CD4-positive, CD25-positive, alpha-beta regulatory T cell (primary cell): ENCODE results near the gene SHC1. TPM values are rescaled to one million over a fixed set of nuclear protein-coding genes. Genes with fewer than 3 reads are reported as not detected.

Source experiments
- ATAC-seq, 2 donors: fragments of 150-1000 bp; cut with Tn5 transposase; one replicate each; pipeline ENCODE4 v1.10.0; 2021; ENCODE audit warnings: low read depth in 2 of 2, moderate number of reproducible peaks in 2 of 2, moderate library complexity in 1 of 2
- DNase-seq, 3 donors: peaks; one replicate each; pipeline versions ENCODE4 v3.0.0 to v3.0.0-alpha.2; 2012 to 2022; ENCODE audit warnings: mixed read lengths in 1 of 3
- H3K27ac ChIP-seq: one replicate; pipeline ENCODE4 v1.7.0; 2013; ENCODE audit warnings: mild to moderate bottlenecking, low read length; ENCODE audit not compliant: insufficient read depth, poor library complexity, severe bottlenecking
- H3K27me3 ChIP-seq: one replicate; pipeline ENCODE4 v1.7.0; 2013; ENCODE audit warnings: low read length; ENCODE audit not compliant: control insufficient read depth, insufficient read depth
- H3K36me3 ChIP-seq: one replicate; pipeline ENCODE4 v1.7.0; 2013; ENCODE audit warnings: mild to moderate bottlenecking, low read length, moderate library complexity; ENCODE audit not compliant: control insufficient read depth, insufficient read depth
- H3K4me1 ChIP-seq: 2 replicates; pipeline ENCODE4 v1.7.0; 2013; ENCODE audit warnings: mild to moderate bottlenecking, low read length; ENCODE audit not compliant: insufficient read depth, control insufficient read depth, poor library complexity, severe bottlenecking
- H3K4me3 ChIP-seq: one replicate; pipeline ENCODE4 v1.7.0; 2013; ENCODE audit warnings: low read depth, mild to moderate bottlenecking, low read length, moderate library complexity
- H3K9me3 ChIP-seq, 2 experiments: 1 replicate in 1 of 2; 2 replicates in 1 of 2; pipeline ENCODE4 v1.7.0; 2013; ENCODE audit warnings: low read length in 2 of 2, mild to moderate bottlenecking in 1 of 2, moderate library complexity in 1 of 2; ENCODE audit not compliant: control insufficient read depth in 2 of 2
- H3K27ac Mint-ChIP-seq, 3 donors: one replicate each; pipeline ENCODE4 v1.8.0; 2020 to 2022; ENCODE audit warnings: mild to moderate bottlenecking in 3 of 3, mixed read lengths in 3 of 3, moderate library complexity in 2 of 3
- H3K27me3 Mint-ChIP-seq: one replicate; pipeline ENCODE4 v1.8.0; 2022; ENCODE audit warnings: mild to moderate bottlenecking, mixed read lengths
- H3K36me3 Mint-ChIP-seq: one replicate; pipeline ENCODE4 v1.8.0; 2020; ENCODE audit warnings: mixed read lengths
- H3K4me1 Mint-ChIP-seq, 4 donors: one replicate each; pipeline ENCODE4 v1.8.0; 2020 to 2022; ENCODE audit warnings: mixed read lengths in 4 of 4, mild to moderate bottlenecking in 1 of 4
- H3K4me3 Mint-ChIP-seq, 4 donors: one replicate each; pipeline ENCODE4 v1.8.0; 2020 to 2022; ENCODE audit warnings: mild to moderate bottlenecking in 4 of 4, mixed read lengths in 4 of 4, moderate library complexity in 3 of 4
- H3K9me3 Mint-ChIP-seq, 7 donors: one replicate each; pipeline ENCODE4 v1.8.0; 2020 to 2022; ENCODE audit warnings: mixed read lengths in 7 of 7, mild to moderate bottlenecking in 3 of 7, moderate library complexity in 2 of 7
- polyA plus RNA-seq, 4 donors: library from polyadenylated mRNA; unstranded; fragments of 300-500 nt; fragmentation: Illumina TruSeq; gene quantifications; one replicate each; pipeline ENCODE4 v1.2.3, GENCODE V29; 2021
- total RNA-seq: library from RNA; stranded (reverse); gene quantifications from one replicate; pipeline ENCODE4 v1.2.3, GENCODE V29; 2022

SHC1 gene
- total and polyA plus RNA-seq, 5 donors from 2014 or later = 27.0 to 71.3 (median 31.6) TPM

- Mint-ChIP-seq H3K27ac (peak overlapping the region; percentile 72 to 100 (median 99)), H3K9me3 (peaks cover 0 to 3% (median 0%) of the 10 kb centered on the region in 7 donors), H3K4me3 (peak overlapping the region; percentile 71 to 98 (median 86)), H3K4me1 (peaks cover 14 to 86% (median 52%) of the 10 kb centered on the region in 4 donors), H3K36me3 (no peaks in the 10 kb centered on the region), H3K27me3 (no peaks in the 10 kb centered on the region)
- H3K27ac ChIP-seq = peak overlapping the region; percentile 99
- H3K36me3 ChIP-seq = no peaks in the 10 kb centered on the region
- no peak for DNase-seq
- no peaks in the 10 kb centered on the region for H3K27me3 ChIP-seq
- no peaks in the 10 kb centered on the region for H3K9me3 ChIP-seq
- peaks cover 68% of the 10 kb centered on the region for H3K4me1 ChIP-seq
- no peak overlapping the region for H3K4me3 ChIP-seq
- ATAC-seq = no peak
Measured at GRCh38 chr1:154938604-154939399, 31.7 kb downstream of the SHC1 start.

DNA sequence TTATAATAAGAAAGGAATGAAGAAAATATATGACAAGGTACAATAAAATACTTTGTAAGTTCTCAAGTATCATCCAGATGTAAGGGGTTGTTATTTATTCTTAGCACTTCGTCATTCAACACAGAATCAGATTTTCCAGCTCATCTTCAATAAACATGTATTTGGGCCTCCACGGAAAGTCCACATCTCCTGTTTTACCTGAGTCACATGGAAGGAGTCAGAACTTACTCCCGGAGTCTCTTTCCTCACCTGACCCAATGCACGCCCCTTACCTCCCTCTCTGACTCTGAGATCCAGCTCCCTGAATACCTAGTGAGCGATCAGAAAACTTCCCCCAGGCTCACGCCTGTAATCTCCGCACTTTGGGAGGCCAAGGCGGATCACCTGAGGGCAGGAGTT, 32.6 kb downstream of the SHC1 start:
- Mint-ChIP-seq H3K36me3 (no peaks in the 10 kb centered on the region), H3K27ac (peak overlapping the region; percentile 99 to 100 (median 99)), H3K4me3 (peak overlapping the region; percentile 85 to 98 (median 93)), H3K9me3 (peaks cover 0 to 3% (median 0%) of the 10 kb centered on the region in 7 donors), H3K27me3 (no peaks in the 10 kb centered on the region), H3K4me1 (peaks cover 14 to 81% (median 45%) of the 10 kb centered on the region in 4 donors)
- Histone ChIP-seq H3K27me3 (no peaks in the 10 kb centered on the region), H3K4me3 (peak overlapping the region; percentile 94), H3K4me1 (peaks cover 61% of the 10 kb centered on the region), H3K36me3 (no peaks in the 10 kb centered on the region), H3K9me3 (no peaks in the 10 kb centered on the region), H3K27ac (peak overlapping the region; percentile 99)
- DNase-seq = no peak
- ATAC-seq = no peak

DNA sequence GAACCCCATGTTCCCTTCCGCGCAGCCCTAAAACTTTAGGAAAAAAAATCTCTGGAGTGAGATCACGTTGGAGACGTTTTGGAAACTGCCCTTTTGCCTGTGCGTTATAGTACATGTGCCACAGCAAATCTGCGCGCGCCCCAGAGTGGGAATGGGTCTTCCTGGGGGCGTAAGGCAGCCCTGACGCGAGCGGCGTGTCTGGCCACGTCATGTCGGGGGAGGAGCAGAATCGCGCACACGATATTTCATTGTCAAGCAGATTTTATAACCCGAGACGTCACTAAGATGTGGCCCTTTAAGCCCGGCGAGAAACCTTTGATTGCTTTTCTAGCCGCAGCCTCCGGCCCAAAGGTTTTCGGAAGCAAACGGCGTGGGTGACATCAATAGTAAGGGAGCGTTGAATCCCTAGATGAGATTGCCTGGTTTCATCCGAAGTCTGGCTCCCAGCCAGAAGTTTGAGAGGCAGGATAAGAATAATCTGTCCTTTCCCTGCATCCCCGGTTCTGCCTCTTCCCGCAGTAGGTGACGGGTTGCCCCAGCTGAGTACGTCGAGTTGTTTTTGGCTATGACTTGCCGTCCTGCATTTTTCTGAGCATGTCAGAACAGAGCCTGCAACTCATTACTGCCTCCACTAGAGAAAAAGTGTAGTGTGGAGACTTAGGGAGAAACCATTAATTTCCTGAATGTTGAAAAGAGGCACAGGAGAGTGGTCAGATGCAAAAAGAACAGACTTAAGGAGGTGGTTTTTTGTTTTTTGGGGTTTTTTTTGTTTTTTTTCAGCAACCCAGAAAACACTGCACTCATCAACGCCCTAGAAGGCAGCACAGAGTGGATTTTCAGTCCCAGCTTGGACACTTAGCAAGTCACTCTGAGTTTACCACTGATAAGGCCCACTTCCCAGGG, 33.2 kb downstream of the SHC1 start:
- Mint-ChIP-seq H3K27ac (peak overlapping the region; percentile 99 to 100 (median 99)), H3K4me1 (peaks cover 10 to 80% (median 40%) of the 10 kb centered on the region in 4 donors), H3K36me3 (no peaks in the 10 kb centered on the region), H3K9me3 (peaks cover 0 to 2% (median 0%) of the 10 kb centered on the region in 7 donors), H3K27me3 (no peaks in the 10 kb centered on the region), H3K4me3 (peak overlapping the region; percentile 85 to 98 (median 93))
- Histone ChIP-seq H3K36me3 (no peaks in the 10 kb centered on the region), H3K27me3 (no peaks in the 10 kb centered on the region), H3K27ac (peak overlapping the region; percentile 99), H3K4me3 (peak overlapping the region; percentile 94), H3K4me1 (peaks cover 55% of the 10 kb centered on the region), H3K9me3 (no peaks in the 10 kb centered on the region)
- ATAC-seq (peak; percentile 73 to 77), DNase-seq (peak; percentile 89 to 98 (median 97))

DNA sequence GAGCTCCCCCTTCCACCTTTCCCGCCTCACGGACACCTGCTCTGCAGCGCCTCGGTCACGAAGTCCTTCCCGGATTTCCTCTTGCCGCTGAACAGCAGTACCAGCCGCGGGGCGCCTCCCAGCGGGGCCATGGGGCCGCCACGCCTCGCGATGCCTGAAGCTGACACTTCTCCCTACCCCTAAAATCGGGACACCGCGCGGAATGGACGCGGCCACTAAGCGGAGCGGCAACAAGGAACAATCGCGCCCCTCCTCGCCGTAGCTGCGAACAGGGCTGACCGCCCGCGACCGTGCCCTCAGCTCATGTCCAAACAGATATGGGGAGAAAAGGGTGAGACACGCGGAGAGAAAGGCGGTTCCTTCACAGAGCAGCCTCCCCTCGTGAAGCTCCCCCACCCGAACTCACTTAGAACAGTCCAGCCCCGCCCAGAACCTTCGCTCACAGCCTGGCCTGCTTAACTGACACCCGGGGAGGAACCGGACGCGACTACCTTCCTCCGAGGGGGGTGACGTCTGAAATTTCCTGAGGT, 33.9 kb downstream of the SHC1 start, which contains the start of gene PMVK:
PMVK (minus strand) TSS at position 165 of the 530 bp plus-strand sequence; CDS start at position 131, 34 bp downstream.
- no peaks in the 10 kb centered on the region for H3K9me3 Mint-ChIP-seq
- H3K27me3 Mint-ChIP-seq = no peaks in the 10 kb centered on the region

GRCh38 chr1:154935749-154936554, 34.6 kb downstream of the SHC1 start:
- peaks cover 9 to 68% (median 32%) of the 10 kb centered on the region in 4 donors for H3K4me1 Mint-ChIP-seq

More for the DNA sequence above, 33.9 kb downstream of the SHC1 start, which contains the start of gene PMVK:
- Histone ChIP-seq H3K9me3 (no peaks in the 10 kb centered on the region), H3K27me3 (no peaks in the 10 kb centered on the region), H3K27ac (peak within 1 kb of the TSS; percentile 99), H3K4me1 (peaks cover 48% of the 10 kb centered on the region), H3K36me3 (peaks cover 5% of the 10 kb centered on the region), H3K4me3 (peak within 1 kb of the TSS; percentile 94)
- Mint-ChIP-seq H3K27ac (peak within 1 kb of the TSS; percentile 99 to 100 (median 99)), H3K36me3 (no peaks in the 10 kb centered on the region), H3K4me3 (peak within 1 kb of the TSS; percentile 85 to 98 (median 93)), H3K4me1 (peaks cover 9 to 73% (median 38%) of the 10 kb centered on the region in 4 donors)
- DNase-seq (peak; percentile 94 to 99 (median 98)), ATAC-seq (peak; percentile 88 to 89)

DNA sequence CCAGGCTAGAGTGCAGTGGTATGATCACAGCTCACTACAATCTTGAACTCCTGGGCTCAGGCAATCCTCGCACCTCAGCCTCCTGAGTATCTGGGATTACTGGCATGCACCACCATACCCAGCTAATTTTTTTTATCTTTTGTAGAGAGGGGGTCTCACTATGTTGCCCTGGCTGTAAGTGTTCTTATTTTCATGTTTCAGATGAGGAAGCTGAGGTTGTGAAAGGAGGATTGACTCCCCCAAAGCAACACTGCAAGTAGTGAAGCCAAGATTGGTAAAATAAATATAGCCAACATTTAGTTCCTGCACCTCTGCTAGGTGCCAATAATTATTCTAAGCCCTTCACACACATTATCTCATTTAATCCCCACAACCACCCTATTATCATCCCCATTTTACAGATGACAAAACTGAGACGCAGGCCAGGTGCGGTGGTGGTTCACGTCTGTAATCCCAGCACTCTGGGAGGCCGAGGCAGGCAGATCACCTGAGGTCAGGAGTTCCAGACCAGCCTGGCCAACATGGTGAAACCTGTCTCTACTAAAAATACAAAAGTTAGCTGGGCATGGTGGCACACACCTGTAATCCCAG, 36.1 kb downstream of the SHC1 start:
- Histone ChIP-seq H3K36me3 (peaks cover 14% of the 10 kb centered on the region), H3K9me3 (no peaks in the 10 kb centered on the region), H3K4me3 (no peak overlapping the region), H3K27ac (peak overlapping the region; percentile 10), H3K27me3 (no peaks in the 10 kb centered on the region), H3K4me1 (peaks cover 28% of the 10 kb centered on the region)
- peaks cover 6 to 57% (median 24%) of the 10 kb centered on the region in 4 donors for H3K4me1 Mint-ChIP-seq
- peak overlapping the region in 1 of 3 donors; percentile 99 for H3K27ac Mint-ChIP-seq
- no peaks in the 10 kb centered on the region for H3K9me3 Mint-ChIP-seq
- H3K4me3 Mint-ChIP-seq = peak overlapping the region; percentile 60 to 98 (median 86)
- H3K36me3 Mint-ChIP-seq = peaks cover 6% of the 10 kb centered on the region
- ATAC-seq (no peak), DNase-seq (no peak)
- no peaks in the 10 kb centered on the region for H3K27me3 Mint-ChIP-seq

More at GRCh38 chr1:154935749-154936554, 34.6 kb downstream of the SHC1 start:
- Mint-ChIP-seq H3K27me3 (no peaks in the 10 kb centered on the region), H3K4me3 (peak overlapping the region; percentile 85 to 98 (median 93)), H3K27ac (peak overlapping the region; percentile 99 to 100 (median 99)), H3K9me3 (no peaks in the 10 kb centered on the region), H3K36me3 (peaks cover 2% of the 10 kb centered on the region)
- Histone ChIP-seq H3K27me3 (no peaks in the 10 kb centered on the region), H3K36me3 (peaks cover 8% of the 10 kb centered on the region), H3K4me1 (peaks cover 41% of the 10 kb centered on the region), H3K27ac (peak overlapping the region; percentile 99), H3K4me3 (peak overlapping the region; percentile 94), H3K9me3 (no peaks in the 10 kb centered on the region)
- ATAC-seq (no peak), DNase-seq (no peak)
